ENCODE measurements around the gene ALK.
"Not testable (repeated sequence)": the region's sequence is repeated elsewhere in the genome, so short reads cannot be mapped to it uniquely, and the experiment has no call there.

Gene ALK

DNA sequence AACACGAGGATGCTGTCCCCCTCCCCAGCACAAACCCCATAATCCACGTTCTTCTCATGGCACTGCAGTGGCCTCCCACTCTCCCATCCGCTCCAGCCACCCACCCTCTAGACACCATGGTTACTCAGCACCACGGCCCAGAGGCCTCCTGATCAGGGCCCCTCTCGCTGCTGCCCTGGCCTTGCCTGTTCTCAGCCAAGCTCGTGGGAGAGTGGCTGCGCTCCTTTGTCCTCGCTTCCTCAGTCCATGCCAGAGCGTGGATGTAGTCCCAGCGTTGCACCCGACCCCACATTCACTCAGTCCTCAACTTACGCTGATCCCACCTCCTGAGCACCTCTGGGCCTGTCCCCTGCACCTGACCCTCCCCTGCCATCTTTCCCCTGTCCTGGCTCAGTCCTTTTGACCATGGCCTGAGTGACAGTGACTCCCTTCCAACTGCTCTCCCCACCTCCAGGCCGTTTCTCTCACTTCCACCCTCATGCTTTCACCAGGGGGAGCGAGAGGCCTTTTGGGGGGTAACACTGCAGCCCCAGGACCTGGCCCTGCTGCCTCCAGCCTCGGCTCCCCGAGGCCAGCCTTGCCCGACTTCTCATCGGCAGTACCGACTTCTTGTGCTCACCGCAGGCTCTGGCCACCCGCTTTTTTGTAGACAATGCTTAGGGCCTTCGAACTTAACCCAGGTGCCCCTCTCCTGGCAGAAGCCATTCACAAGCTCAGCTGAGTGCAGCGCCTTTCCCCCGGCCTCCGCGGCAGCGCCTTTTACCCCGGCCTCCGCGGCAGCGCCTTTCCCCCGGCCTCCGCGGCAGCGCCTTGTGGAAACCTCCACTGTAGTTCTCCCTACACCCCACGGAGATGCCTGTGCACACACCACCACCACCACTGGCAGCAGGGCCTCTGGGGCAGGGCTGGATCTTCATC lies 674.7 kb downstream of the ALK start:
- no peak for DNase-seq (ENCODE audit: low spot score)

- DNase-seq (ENCODE audit: low spot score), result no peak
Measured at GRCh38 chr2:29245742-29246382, 675.5 kb downstream of the ALK start.

GRCh38 chr2:29245035-29245741 lies 676.2 kb downstream of the ALK start:
- not testable (repeated sequence) for DNase-seq (ENCODE audit: low spot score)

GRCh38 chr2:29242621-29243375 lies 678.6 kb downstream of the ALK start:
- DNase-seq (ENCODE audit: low spot score), result no peak

DNA sequence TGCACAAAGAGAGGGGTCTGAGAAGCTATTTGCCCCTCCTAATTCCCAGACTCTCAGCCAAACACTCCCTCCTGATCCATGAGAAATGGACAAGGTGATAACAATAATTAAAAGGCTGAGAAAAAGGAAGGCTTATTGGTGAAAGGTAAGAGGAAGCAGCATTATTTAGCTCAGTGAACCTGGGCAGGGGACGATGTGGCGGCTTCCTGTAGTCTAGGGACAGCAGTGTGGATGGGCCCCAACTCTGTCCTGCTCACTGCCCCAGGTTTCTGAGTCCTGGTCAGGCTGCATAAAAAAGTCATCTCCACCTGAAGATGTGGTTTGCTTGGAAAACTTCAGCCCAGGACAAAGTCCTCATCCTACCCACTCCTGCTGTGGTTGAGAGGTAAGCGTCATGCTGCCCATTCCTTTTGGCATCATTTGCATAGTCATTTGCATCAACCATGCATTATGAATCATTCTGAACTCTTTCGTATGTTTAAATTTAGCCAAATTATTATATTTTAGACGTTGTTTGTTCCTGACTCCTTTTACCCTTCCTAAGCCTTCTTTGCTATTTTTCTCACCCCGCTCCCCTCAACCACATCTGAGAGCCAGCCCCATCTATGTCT lies 679.3 kb downstream of the ALK start:
- no peak for DNase-seq (ENCODE audit: low spot score)

DNA sequence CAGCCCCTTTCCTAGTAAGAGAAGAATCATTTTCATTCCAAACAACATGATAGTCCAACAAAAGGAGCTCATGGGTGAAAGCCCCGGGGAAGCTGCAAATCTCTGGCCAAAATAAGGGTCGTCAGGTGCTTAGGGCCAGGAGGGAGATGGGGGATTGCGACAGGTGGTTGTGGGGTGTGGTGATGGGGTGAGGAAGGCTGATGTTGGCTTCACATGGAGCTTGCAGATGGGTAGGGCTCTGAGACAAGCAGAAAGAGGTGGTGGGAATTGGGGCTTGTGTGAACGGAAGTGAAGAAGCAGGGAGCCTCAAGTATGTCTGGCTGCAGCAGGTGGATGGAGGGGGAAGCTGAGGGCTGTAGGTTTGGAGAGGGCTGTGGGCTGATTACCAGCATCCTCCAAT lies 680.0 kb downstream of the ALK start:
- DNase-seq (ENCODE audit: low spot score), result no peak

DNA sequence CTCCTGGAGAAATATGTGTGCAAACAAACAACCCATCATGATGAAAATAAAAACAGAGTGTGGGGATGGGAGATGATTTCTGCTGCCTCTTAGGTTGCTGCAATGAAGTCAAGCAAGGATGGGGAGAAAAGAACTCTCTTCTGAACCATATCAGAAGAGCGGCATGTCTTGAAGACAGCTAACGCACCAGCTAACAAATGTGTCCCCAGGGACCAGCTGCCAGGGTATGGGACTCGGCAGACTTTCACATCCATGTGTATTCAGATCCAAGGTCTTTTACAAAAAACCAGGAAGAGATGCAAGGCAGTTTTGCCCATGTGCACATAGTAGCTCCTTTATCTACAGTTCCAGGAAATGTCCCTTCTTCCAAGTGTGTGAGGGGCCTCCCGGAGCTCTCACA lies 680.8 kb downstream of the ALK start:
- DNase-seq (ENCODE audit: low spot score), result no peak

DNA sequence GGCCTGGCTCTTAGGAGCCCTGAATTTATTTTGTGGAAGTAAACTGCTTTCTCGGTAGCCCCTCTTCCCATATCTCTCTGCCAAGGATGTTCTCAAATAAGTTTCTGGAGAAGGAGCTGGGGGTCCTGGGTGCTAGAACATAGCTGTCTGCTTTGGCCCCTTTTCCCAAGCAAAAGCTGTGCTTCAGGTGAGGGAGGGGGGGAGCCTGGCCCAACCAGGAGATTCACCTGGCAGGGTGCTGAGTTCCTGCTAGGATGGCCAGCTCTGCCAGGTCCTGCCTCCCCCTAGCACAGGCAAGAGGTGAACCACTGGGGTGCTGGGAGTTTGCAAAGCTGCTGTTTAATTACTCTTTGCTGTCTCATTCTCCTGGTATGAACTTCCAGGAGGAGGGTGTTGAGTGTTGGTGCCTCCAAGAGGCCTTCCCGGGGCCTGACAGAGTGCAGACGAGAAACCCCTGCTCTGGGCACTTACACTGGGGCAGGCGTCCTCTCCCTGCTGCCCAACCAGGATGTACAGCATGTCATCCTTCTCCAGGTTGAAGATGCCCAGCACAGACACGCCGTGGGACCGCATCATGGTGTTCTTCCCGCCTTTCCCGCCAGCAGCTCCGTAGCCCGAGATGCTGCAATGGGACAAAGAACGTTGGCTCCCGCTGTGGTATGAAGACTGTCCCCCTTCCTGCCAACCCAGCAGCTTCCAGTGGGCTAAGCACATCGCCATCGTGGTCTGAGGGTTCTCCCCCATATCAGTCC lies 682.0 kb downstream of the ALK start:
- no peak for DNase-seq (ENCODE audit: low spot score)

GRCh38 chr2:29238497-29238896 lies 682.9 kb downstream of the ALK start:
- no peak for DNase-seq (ENCODE audit: low spot score)

DNA sequence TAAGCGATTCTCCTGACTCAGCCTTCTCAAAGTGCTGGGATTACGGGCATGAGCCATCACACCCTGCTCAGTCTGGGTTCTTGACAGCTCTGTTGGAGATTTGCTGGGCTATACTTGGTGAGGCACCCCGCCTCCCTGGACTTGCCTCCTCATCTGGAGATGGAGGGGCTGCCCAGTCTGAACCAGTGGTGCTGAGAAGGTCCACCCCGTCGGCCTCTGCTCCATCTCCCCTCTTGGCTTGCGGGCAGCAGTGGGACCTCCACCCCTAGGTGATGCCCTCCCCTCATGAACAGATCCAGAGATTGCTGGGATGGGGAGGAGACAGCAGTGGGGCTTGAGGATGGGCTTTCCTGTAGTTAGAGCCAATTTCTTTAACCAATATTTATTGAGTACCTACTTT lies 685.3 kb downstream of the ALK start:
- DNase-seq (ENCODE audit: low spot score), result no peak

DNA sequence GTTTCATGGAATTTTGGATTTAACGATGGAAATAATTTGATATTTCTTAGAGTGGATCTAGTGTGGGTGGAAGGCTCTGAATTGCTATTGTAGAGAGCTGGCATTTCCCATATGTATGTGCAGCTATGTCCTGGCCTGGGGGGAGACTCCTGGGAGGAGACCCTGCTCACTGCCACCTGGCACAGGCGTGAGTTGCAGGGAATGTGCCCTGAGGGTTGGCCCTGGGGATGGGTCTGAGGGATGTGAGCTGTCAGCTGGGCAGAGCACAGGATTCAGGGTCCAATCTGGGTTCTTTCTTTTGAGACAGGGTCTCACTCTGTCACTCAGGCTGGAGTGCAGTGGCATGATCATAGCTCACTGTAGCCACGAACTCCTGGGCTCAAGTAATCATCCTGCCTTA lies 686.0 kb downstream of the ALK start:
- DNase-seq (ENCODE audit: low spot score), result no peak

GRCh38 chr2:29233428-29233827 lies 688.0 kb downstream of the ALK start:
- no peak for DNase-seq (ENCODE audit: low spot score)

GRCh38 chr2:29232041-29232440 lies 689.3 kb downstream of the ALK start:
- no peak for DNase-seq (ENCODE audit: low spot score)

GRCh38 chr2:29229640-29230039 lies 691.7 kb downstream of the ALK start:
- no peak for DNase-seq (ENCODE audit: low spot score)

DNA sequence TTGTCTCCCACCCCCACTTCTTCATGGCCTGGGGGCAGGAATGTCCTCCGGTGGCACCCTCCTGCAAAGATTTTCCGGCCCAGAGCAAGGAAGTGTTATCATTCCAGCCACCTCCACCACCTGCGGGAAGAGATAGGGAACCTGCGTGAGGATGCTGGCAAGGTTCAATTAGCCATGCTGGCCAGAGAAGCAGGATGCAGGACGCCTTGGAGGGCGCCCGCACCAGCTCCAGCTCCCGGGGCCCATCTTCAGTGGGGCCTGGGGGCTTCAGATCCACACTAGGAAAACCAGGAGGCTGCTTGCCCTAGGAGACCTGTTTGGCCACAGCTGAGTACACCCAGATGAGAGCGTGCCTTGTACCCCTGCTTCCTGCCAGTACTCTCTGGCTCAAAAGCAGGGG lies 692.4 kb downstream of the ALK start:
- DNase-seq (ENCODE audit: low spot score), result no peak

- DNase-seq (ENCODE audit: low spot score), result no peak
Measured at GRCh38 chr2:29227935-29228675, 693.3 kb downstream of the ALK start.

DNA sequence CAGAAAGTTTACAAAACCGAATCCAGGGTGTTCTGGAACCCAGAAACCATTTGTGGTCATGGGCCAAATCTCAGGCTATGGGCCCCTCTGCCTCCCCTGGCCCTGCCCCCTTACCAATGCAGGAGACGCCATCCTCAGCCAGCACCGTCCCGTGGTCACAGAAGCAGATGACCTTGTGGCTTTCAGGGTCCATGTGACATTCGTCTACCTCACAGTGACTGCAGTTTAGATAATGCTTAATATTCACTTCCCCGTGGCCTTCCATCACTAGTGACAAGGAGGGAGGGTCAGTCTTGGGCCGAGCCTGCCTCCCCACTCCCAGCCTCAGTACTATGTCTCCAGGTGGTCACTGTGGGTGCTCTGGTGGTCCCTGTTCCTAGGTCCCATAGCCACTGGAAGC lies 694.6 kb downstream of the ALK start:
- no peak for DNase-seq (ENCODE audit: low spot score)

DNA sequence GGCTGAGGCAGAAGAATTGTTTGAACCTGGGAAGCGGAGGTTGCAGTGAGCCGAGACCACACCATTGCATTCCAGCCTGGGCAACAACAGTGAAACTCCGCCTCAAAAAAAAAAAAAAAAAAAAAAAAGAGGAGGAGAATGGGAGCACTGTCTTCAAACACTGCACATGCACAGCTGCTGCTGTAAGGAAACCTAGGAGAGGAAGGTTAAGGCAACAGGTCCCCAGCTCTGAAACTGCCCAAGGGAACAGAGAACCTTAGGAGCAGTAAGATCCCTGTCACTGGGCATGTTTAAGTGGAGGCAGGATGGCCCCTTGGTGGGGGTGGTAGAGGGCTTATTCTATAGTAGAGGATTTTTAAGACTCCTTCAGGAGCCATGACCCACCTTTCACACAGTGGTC lies 695.0 kb downstream of the ALK start:
- no peak for DNase-seq (ENCODE audit: low spot score)

GRCh38 chr2:29225814-29226213 lies 695.6 kb downstream of the ALK start:
- no peak for DNase-seq (ENCODE audit: low spot score)
